GM20000 (cell line): ENCODE data around the gene GLP2R.

Experiments
- DNase-seq: peaks from one replicate; pipeline ENCODE4 v3.0.0; 2012; ENCODE audit warnings: low spot score
- CTCF ChIP-seq: IDR thresholded peaks from 2 replicates; pipeline ENCODE4 v1.5.1; 2012; ENCODE audit warnings: mild to moderate bottlenecking, control low read depth; ENCODE audit errors: extremely low read depth, missing control alignments

GLP2R gene

GRCh38 chr17:9842057-9842758, 16.5 kb downstream of the GLP2R start:
- no peak for DNase-seq
- TF ChIP-seq CTCF, result no peak

GRCh38 chr17:9843152-9844010, 17.7 kb downstream of the GLP2R start:
- no peak for TF ChIP-seq CTCF
- no peak for DNase-seq

- TF ChIP-seq CTCF, result no peak
- DNase-seq, result no peak
Measured at GRCh38 chr17:9844153-9844552, 18.4 kb downstream of the GLP2R start.

GRCh38 chr17:9845306-9845705, 19.6 kb downstream of the GLP2R start:
- no peak for DNase-seq
- no peak for TF ChIP-seq CTCF

- no peak for TF ChIP-seq CTCF
- DNase-seq, result no peak
Measured at GRCh38 chr17:9850151-9850550, 24.4 kb downstream of the GLP2R start.

GRCh38 chr17:9854255-9854654, 28.5 kb downstream of the GLP2R start:
- no peak for TF ChIP-seq CTCF
- DNase-seq, result no peak

GRCh38 chr17:9855036-9855435, 29.3 kb downstream of the GLP2R start:
- no peak for TF ChIP-seq CTCF
- no peak for DNase-seq
